HG03565 (cell line): ENCODE results near the gene ZNF275.
"Not testable (repeated sequence)": the region's sequence is repeated elsewhere in the genome, so short reads cannot be mapped to it uniquely, and the experiment has no call there.

Experiments
- ATAC-seq: cut with Tn5 transposase; IDR thresholded peaks from one replicate; pipeline ENCODE4 v1.9.1; 2021; ENCODE audit warnings: mild to moderate bottlenecking, moderate library complexity; ENCODE audit not compliant: unreplicated experiment

Gene ZNF275

GRCh38 chrX:153318811-153319210 is 15.1 kb upstream of the ZNF275 start:
- ATAC-seq: no peak

GRCh38 chrX:153319295-153320046 is 14.5 kb upstream of the ZNF275 start:
- no peak for ATAC-seq

- not testable (repeated sequence) for ATAC-seq
Observed at GRCh38 chrX:153320047-153320443, 13.9 kb upstream of the ZNF275 start.

- ATAC-seq: no peak
Observed at GRCh38 chrX:153320555-153321184, 13.3 kb upstream of the ZNF275 start.

GRCh38 chrX:153321381-153322124 is 12.4 kb upstream of the ZNF275 start, which contains the start of gene PNMA6F:
TSS of gene PNMA6F (minus strand) at chrX:153321767. CDS start at chrX:153320674, 1,093 bp downstream.
- no peak for ATAC-seq

- no peak for ATAC-seq
Observed at GRCh38 chrX:153327561-153327960, 6.4 kb upstream of the ZNF275 start.

- ATAC-seq: no peak
Observed at GRCh38 chrX:153333266-153333665, 687 bp upstream of the ZNF275 start.

GRCh38 chrX:153334654-153335295 is 822 bp downstream of the ZNF275 start:
- no peak for ATAC-seq

GRCh38 chrX:153336121-153336894 is 2.4 kb downstream of the ZNF275 start:
- ATAC-seq: no peak

- no peak for ATAC-seq
Observed at GRCh38 chrX:153336988-153337387, 3.0 kb downstream of the ZNF275 start.

GRCh38 chrX:153338836-153339235 is 4.9 kb downstream of the ZNF275 start:
- no peak for ATAC-seq

- ATAC-seq: no peak
Observed at GRCh38 chrX:153339662-153340061, 5.7 kb downstream of the ZNF275 start.

- ATAC-seq: no peak
Observed at GRCh38 chrX:153340111-153340510, 6.2 kb downstream of the ZNF275 start.

- ATAC-seq: no peak
Observed at GRCh38 chrX:153342762-153343558, 9.0 kb downstream of the ZNF275 start.

- ATAC-seq: no peak
Observed at GRCh38 chrX:153343674-153344073, 9.7 kb downstream of the ZNF275 start.

GRCh38 chrX:153347530-153347929 is 13.6 kb downstream of the ZNF275 start:
- no peak for ATAC-seq

GRCh38 chrX:153348421-153348820 is 14.5 kb downstream of the ZNF275 start:
- no peak for ATAC-seq

- ATAC-seq: no peak
Observed at GRCh38 chrX:153349952-153350351, 16.0 kb downstream of the ZNF275 start.

GRCh38 chrX:153351981-153352380 is 18.0 kb downstream of the ZNF275 start:
- ATAC-seq: no peak

- ATAC-seq: no peak
Observed at GRCh38 chrX:153352858-153353257, 18.9 kb downstream of the ZNF275 start.
